ENCODE data around the gene ALDOB. TPM values are rescaled to one million over a fixed set of nuclear protein-coding genes. Genes with fewer than 3 reads are reported as not detected.
A peak's percentile ranks its signal among the peaks of the same experiment; 100 is the strongest.
"Not testable (repeated sequence)": the region's sequence is repeated elsewhere in the genome, so short reads cannot be mapped to it uniquely, and the experiment has no call there.

ALDOB gene
- total and polyA plus RNA-seq, 3 experiments from 2014 or later, result not detected

DNA sequence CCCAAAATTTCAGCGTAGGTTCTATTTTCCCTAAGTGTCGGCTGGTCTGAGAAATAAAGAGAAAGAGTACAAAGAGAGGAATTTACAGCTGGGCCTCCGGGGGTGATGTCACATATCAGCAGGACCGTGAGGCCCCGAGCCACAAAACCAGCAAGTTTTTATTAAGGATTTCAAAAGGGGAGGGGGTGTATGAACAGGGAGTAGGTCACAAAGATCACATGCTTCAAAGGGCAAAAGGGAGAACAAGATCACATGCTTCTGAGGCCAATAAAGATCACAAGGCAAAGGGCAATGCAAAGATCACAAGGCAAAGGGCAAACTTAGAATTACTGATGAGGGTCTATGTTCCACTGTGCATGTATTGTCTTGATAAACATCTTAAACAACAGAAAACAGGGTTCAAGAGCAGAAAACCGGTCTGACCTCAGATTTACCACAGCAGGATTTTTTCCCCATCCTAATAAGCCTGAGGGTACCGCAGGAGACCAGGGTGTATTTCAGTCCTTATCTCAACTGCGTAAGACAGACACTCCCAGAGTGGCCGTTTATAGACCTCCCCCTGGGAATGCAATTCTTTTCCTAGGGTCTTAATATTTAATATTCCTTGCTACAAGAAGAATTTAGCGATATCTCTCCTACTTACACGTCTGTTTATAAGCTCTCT lies 50.6 kb downstream of the ALDOB start, which contains the start of gene BAAT:
Gene BAAT (minus strand): TSS at position 134 of the 664 bp plus-strand sequence. CDS start 13,602 bp downstream, outside the sequence.
- POLR2A ChIA-PET; H3K27me3 ChIP-seq (ENCODE audit: insufficient read depth, low read length, poor library complexity, severe bottlenecking): not testable (repeated sequence)

GRCh38 chr9:101383361-101383760 lies 52.2 kb downstream of the ALDOB start:
- H3K4me1 ChIP-seq (ENCODE audit: insufficient read depth, low read length), result no peaks in the 10 kb centered on the region
- H3K4me1 Mint-ChIP-seq, result peaks cover 4 to 6% (median 6%) of the 10 kb centered on the region in 3 donors
- H3K4me3 ChIP-seq (ENCODE audit: low read length), result no peak overlapping the region
- CTCF ChIA-PET, result no interaction called here
- POLR2A ChIA-PET, result no interaction called here
- no peaks in the 10 kb centered on the region for H3K27me3 ChIP-seq (ENCODE audit: insufficient read depth, low read length, poor library complexity, severe bottlenecking)
- H3K27ac Mint-ChIP-seq, result no peak overlapping the region
- no peak for DNase-seq
- H3K9me3 ChIP-seq (ENCODE audit: low read length), result no peaks in the 10 kb centered on the region
- H3K9me3 Mint-ChIP-seq, result peaks cover 4 to 12% (median 9%) of the 10 kb centered on the region in 5 donors
- no peak overlapping the region for H3K27ac ChIP-seq (ENCODE audit: low read depth, low read length)
- no peaks in the 10 kb centered on the region for H3K36me3 ChIP-seq (ENCODE audit: insufficient read depth, low read length)
- no peak overlapping the region for H3K4me3 Mint-ChIP-seq
- peaks cover 2 to 17% (median 8%) of the 10 kb centered on the region in 3 donors for H3K36me3 Mint-ChIP-seq
- peaks cover 1 to 9% of the 10 kb centered on the region in 2 donors for H3K27me3 Mint-ChIP-seq

More for the DNA sequence above, 50.6 kb downstream of the ALDOB start, which contains the start of gene BAAT:
- peaks cover 4 to 12% (median 9%) of the 10 kb centered on the region in 5 donors for H3K9me3 Mint-ChIP-seq
- DNase-seq; H3K36me3 ChIP-seq (ENCODE audit: insufficient read depth, low read length); H3K27ac ChIP-seq (ENCODE audit: low read depth, low read length); H3K4me1 Mint-ChIP-seq; H3K4me1 ChIP-seq (ENCODE audit: insufficient read depth, low read length); H3K9me3 ChIP-seq (ENCODE audit: low read length); CTCF ChIA-PET; H3K4me3 ChIP-seq (ENCODE audit: low read length); H3K4me3 Mint-ChIP-seq; H3K27me3 Mint-ChIP-seq: not testable (repeated sequence)
- peak within 1 kb of the TSS in 1 of 8 donors; percentile 87 for H3K27ac Mint-ChIP-seq
- peaks cover 5 to 29% (median 14%) of the 10 kb centered on the region in 3 donors for H3K36me3 Mint-ChIP-seq

DNA sequence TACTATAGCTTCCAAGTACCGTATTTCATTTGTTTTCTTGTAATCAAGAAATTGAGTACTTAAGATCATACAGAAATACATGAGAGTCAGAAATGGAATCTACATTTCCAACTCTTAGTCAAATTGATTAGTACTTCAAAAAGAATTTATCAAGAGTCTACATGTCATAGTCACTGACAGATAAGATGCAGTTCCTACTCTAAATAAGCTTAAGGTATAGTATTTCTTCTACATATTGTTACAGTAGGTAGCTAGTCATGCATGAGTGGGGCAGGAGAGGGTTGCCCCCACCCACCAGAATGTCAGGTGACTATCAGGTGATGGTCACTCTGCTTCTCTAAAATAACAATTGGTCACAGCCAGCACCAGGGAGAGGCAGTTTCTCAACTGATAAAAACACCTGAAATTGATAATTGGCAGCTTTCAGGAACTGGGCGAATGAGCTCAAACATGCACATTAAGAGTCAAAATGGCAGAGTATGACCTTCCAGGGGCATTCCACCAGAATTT lies 53.7 kb downstream of the ALDOB start:
- H3K27me3 ChIP-seq (ENCODE audit: insufficient read depth, low read length, poor library complexity, severe bottlenecking), result no peaks in the 10 kb centered on the region
- CTCF ChIA-PET, result no interaction called here
- H3K27me3 Mint-ChIP-seq, result peaks cover 6 to 18% of the 10 kb centered on the region in 2 donors
- DNase-seq, result no peak
- H3K4me3 Mint-ChIP-seq, result no peak overlapping the region
- no peaks in the 10 kb centered on the region for H3K4me1 ChIP-seq (ENCODE audit: insufficient read depth, low read length)
- no peak overlapping the region for H3K4me3 ChIP-seq (ENCODE audit: low read length)
- no peaks in the 10 kb centered on the region for H3K9me3 ChIP-seq (ENCODE audit: low read length)
- no peaks in the 10 kb centered on the region for H3K36me3 ChIP-seq (ENCODE audit: insufficient read depth, low read length)
- no peaks in the 10 kb centered on the region for H3K4me1 Mint-ChIP-seq
- H3K27ac Mint-ChIP-seq, result no peak overlapping the region
- H3K36me3 Mint-ChIP-seq, result peaks cover 2 to 11% (median 8%) of the 10 kb centered on the region in 3 donors
- H3K27ac ChIP-seq (ENCODE audit: low read depth, low read length), result no peak overlapping the region
- H3K9me3 Mint-ChIP-seq, result peaks cover 6 to 12% (median 9%) of the 10 kb centered on the region in 5 donors
- POLR2A ChIA-PET, result no interaction called here

GRCh38 chr9:101381118-101381517 lies 54.5 kb downstream of the ALDOB start:
- peaks cover 2 to 15% (median 10%) of the 10 kb centered on the region in 3 donors for H3K36me3 Mint-ChIP-seq
- Histone ChIP-seq H3K9me3 (ENCODE audit: low read length) (no peaks in the 10 kb centered on the region), H3K27ac (ENCODE audit: low read depth, low read length) (no peak overlapping the region), H3K36me3 (ENCODE audit: insufficient read depth, low read length) (no peaks in the 10 kb centered on the region), H3K4me1 (ENCODE audit: insufficient read depth, low read length) (no peaks in the 10 kb centered on the region), H3K4me3 (ENCODE audit: low read length) (no peak overlapping the region), H3K27me3 (ENCODE audit: insufficient read depth, low read length, poor library complexity, severe bottlenecking) (no peaks in the 10 kb centered on the region)
- no peak overlapping the region for H3K4me3 Mint-ChIP-seq
- peaks cover 7 to 25% of the 10 kb centered on the region in 2 donors for H3K27me3 Mint-ChIP-seq
- no peak for DNase-seq
- H3K4me1 Mint-ChIP-seq, result no peaks in the 10 kb centered on the region
- H3K27ac Mint-ChIP-seq, result no peak overlapping the region
- peaks cover 6 to 16% (median 11%) of the 10 kb centered on the region in 5 donors for H3K9me3 Mint-ChIP-seq
- CTCF ChIA-PET, result no interaction called here
- POLR2A ChIA-PET, result no interaction called here

DNA sequence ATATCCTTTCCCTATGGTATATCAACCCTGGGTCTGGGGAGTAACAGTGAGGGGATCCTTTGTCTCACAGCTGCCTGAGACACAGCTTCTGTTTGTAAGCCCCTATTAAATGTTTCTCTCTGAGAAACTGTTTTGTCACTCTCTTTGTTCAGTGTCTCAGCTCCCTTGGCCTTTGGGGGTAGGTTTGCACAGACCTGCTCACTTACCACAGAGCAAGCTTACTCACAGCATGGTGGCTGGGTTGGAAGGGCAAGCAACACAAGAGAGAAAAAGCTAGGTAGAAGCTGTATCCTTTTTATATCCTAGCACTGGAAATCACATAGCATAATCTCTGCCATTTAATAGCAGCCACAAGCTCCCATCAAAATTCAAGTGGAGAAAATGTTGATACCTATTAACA lies 55.3 kb downstream of the ALDOB start:
- ChIA-PET CTCF (no interaction called here), POLR2A (no interaction called here)
- H3K27me3 ChIP-seq (ENCODE audit: insufficient read depth, low read length, poor library complexity, severe bottlenecking), result no peaks in the 10 kb centered on the region
- H3K4me1 Mint-ChIP-seq, result no peaks in the 10 kb centered on the region
- H3K4me3 ChIP-seq (ENCODE audit: low read length), result no peak overlapping the region
- H3K27ac ChIP-seq (ENCODE audit: low read depth, low read length), result no peak overlapping the region
- H3K27ac Mint-ChIP-seq, result no peak overlapping the region
- H3K4me1 ChIP-seq (ENCODE audit: insufficient read depth, low read length), result no peaks in the 10 kb centered on the region
- H3K4me3 Mint-ChIP-seq, result no peak overlapping the region
- no peaks in the 10 kb centered on the region for H3K9me3 ChIP-seq (ENCODE audit: low read length)
- peaks cover 6 to 14% (median 8%) of the 10 kb centered on the region in 5 donors for H3K9me3 Mint-ChIP-seq
- no peak for DNase-seq
- H3K27me3 Mint-ChIP-seq, result peaks cover 7 to 32% of the 10 kb centered on the region in 2 donors
- peaks cover 2 to 19% (median 4%) of the 10 kb centered on the region in 3 donors for H3K36me3 Mint-ChIP-seq
- no peaks in the 10 kb centered on the region for H3K36me3 ChIP-seq (ENCODE audit: insufficient read depth, low read length)

DNA sequence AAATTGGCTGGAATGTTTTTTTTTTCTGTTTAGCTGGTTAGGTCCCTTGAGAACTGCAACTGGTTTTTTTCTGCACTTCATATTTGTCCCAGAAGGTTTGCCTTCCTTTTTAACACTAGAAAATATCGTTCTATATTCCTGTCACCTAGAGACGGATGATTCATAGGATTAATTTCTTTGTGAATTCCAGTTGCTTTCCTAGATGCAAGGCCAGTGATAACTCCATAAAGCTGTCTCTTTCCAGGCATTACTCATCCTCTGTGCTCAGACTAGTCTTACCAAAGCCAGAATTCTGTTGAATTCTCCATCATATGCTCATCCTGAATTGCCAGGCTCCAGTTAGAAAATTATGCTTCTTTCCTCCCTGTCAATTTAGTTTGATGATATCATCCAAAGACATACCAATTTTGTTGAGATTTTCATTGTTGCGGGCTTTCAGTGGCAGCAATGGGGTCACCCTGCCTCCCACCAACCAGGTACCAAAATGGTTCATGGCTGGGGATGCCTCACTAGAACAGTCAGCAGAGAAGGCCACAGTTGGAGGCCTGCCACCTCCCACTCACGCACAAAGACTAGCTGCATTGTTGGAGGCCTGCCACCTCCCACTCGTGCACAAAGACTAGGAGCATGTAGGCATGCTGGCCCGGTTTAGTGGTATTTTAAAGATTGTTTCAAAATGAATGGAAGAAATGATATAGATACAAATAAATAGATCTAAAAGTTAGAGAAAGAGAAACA lies 59.3 kb downstream of the ALDOB start:
- no peaks in the 10 kb centered on the region for H3K36me3 ChIP-seq (ENCODE audit: insufficient read depth, low read length)
- no peaks in the 10 kb centered on the region for H3K27me3 ChIP-seq (ENCODE audit: insufficient read depth, low read length, poor library complexity, severe bottlenecking)
- peaks cover 0 to 10% (median 0%) of the 10 kb centered on the region in 5 donors for H3K9me3 Mint-ChIP-seq
- peaks cover 7 to 50% of the 10 kb centered on the region in 2 donors for H3K27me3 Mint-ChIP-seq
- ChIA-PET CTCF (no interaction called here), POLR2A (no interaction called here)
- no peak overlapping the region for H3K4me3 Mint-ChIP-seq
- H3K9me3 ChIP-seq (ENCODE audit: low read length), result no peaks in the 10 kb centered on the region
- H3K4me1 Mint-ChIP-seq, result no peaks in the 10 kb centered on the region
- H3K27ac ChIP-seq (ENCODE audit: low read depth, low read length), result no peak overlapping the region
- H3K36me3 Mint-ChIP-seq, result peaks cover 0 to 11% (median 0%) of the 10 kb centered on the region in 3 donors
- H3K4me1 ChIP-seq (ENCODE audit: insufficient read depth, low read length), result no peaks in the 10 kb centered on the region
- H3K4me3 ChIP-seq (ENCODE audit: low read length), result no peak overlapping the region
- H3K27ac Mint-ChIP-seq, result no peak overlapping the region
- DNase-seq, result no peak

DNA sequence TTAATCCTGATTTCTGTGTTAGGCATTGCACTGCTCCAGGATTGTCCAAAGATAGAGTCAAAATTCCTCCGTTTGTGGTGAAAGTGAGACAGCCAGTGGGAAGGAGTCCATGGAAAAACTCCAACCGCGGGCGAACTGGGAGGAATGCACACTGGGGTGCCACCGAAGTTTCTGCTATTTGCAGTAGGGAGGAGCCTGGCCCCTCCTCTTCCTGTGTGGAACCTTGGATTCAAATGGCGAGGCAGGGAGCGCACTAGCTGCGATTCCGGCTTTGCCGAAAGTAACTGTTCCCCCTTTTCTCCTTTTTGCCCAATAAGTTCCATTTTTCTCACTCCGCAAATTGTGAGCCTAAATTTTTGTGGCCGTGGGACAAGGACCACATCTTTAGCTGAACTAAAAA lies 60.0 kb downstream of the ALDOB start:
- Histone ChIP-seq H3K36me3 (ENCODE audit: insufficient read depth, low read length) (no peaks in the 10 kb centered on the region), H3K4me1 (ENCODE audit: insufficient read depth, low read length) (no peaks in the 10 kb centered on the region), H3K4me3 (ENCODE audit: low read length) (no peak overlapping the region), H3K27me3 (ENCODE audit: insufficient read depth, low read length, poor library complexity, severe bottlenecking) (no peaks in the 10 kb centered on the region), H3K27ac (ENCODE audit: low read depth, low read length) (no peak overlapping the region), H3K9me3 (ENCODE audit: low read length) (no peaks in the 10 kb centered on the region)
- Mint-ChIP-seq H3K36me3 (peaks cover 0 to 11% (median 0%) of the 10 kb centered on the region in 3 donors), H3K4me1 (no peaks in the 10 kb centered on the region), H3K27me3 (peaks cover 7 to 53% of the 10 kb centered on the region in 2 donors), H3K27ac (no peak overlapping the region), H3K9me3 (peaks cover 0 to 10% (median 0%) of the 10 kb centered on the region in 5 donors), H3K4me3 (no peak overlapping the region)
- DNase-seq, result no peak
- CTCF ChIA-PET, result no interaction called here
- POLR2A ChIA-PET, result no interaction called here
